Ishikawa (cell line): ENCODE data around the gene PTCD2.
A peak's percentile ranks its signal among the peaks of the same experiment; 100 is the strongest.

Experiments
- CEBPB ChIP-seq: IDR thresholded peaks from 2 replicates; pipeline ENCODE4 v1.6.1; 2012
- CREB1 ChIP-seq: IDR thresholded peaks from 2 replicates; pipeline ENCODE4 v1.6.1; 2012; ENCODE audit warnings: low read depth
- EGR1 ChIP-seq: IDR thresholded peaks from 2 replicates; pipeline ENCODE4 v1.6.1; 2012
- EP300 ChIP-seq: IDR thresholded peaks from 2 replicates; pipeline ENCODE4 v1.6.1; 2012; ENCODE audit warnings: borderline replicate concordance
- FOXM1 ChIP-seq: IDR thresholded peaks from 2 replicates; pipeline ENCODE4 v1.6.1; 2012; ENCODE audit warnings: low read depth, borderline replicate concordance
- NFIC ChIP-seq: IDR thresholded peaks from 2 replicates; pipeline ENCODE4 v1.6.1; 2012
- RAD21 ChIP-seq: IDR thresholded peaks from 2 replicates; pipeline ENCODE4 v1.6.1; 2012; ENCODE audit warnings: low read depth
- TAF1 ChIP-seq: IDR thresholded peaks from 2 replicates; pipeline ENCODE4 v1.6.1; 2012; ENCODE audit warnings: low read depth, mild to moderate bottlenecking
- TCF12 ChIP-seq: IDR thresholded peaks from 2 replicates; pipeline ENCODE4 v1.6.1; 2012; ENCODE audit warnings: low read depth
- TEAD4 ChIP-seq: IDR thresholded peaks from 2 replicates; pipeline ENCODE4 v1.6.1; 2012
- YY1 ChIP-seq: IDR thresholded peaks from 2 replicates; pipeline ENCODE4 v1.6.1; 2012; ENCODE audit warnings: low read depth
- ZBTB7A ChIP-seq: IDR thresholded peaks from 2 replicates; pipeline ENCODE4 v1.6.1; 2012; ENCODE audit warnings: low read depth
- TF ChIP-seq, protein P1 (sequence below): IDR thresholded peaks from 2 replicates; pipeline ENCODE4 v1.6.1; 2012
- TF ChIP-seq, protein P2 (sequence below): IDR thresholded peaks from 2 replicates; pipeline ENCODE4 v1.6.1; 2012
- TF ChIP-seq, protein P3 (sequence below): IDR thresholded peaks from 2 replicates; pipeline ENCODE4 v1.6.1; 2012; ENCODE audit warnings: low read depth, mild to moderate bottlenecking

PTCD2 gene

DNA sequence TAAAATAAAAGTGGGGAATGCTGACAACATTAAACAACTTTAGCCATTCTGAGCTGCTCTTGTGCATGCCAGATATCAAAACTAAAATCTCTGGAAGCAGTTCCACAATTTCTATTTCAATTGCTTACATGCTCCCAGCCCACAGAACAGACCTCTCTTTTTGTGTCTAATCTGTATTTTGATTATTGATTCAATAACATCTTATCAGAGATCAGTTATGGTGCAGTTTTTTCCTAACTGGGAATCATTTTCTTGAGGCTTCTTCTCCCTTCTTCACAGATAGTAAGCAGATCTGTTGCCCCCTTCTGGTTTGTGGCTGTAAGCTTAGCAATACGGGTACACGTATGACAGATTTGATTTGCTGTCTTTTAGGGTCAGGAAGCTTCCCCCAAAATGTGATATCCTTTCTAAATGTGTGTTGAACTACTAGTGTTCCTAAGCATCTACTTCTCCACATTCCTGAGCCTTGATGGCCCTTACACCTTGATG, 39.5 kb upstream of the PTCD2 start:
- TF ChIP-seq ZBTB7A: no peak
- peak; percentile 15; the same call in 1 of the 2 replicates for TF ChIP-seq RAD21

DNA sequence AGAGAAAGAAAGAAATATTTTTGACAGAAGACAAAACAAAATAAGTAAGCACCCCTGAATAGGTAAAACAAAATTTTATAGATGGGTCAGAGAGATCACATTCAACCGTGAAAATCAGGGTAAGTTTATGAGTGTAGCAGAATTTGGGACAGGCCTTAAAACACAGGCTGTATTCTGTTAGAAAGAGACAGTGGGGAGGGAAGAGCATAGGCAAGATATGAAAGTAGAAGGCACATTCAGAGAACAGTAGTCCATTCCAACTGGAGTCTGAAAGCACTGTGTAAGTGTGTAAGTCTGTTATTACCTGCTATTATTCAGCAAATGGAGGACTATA, 38.8 kb upstream of the PTCD2 start:
- TF ChIP-seq, protein P1, sequence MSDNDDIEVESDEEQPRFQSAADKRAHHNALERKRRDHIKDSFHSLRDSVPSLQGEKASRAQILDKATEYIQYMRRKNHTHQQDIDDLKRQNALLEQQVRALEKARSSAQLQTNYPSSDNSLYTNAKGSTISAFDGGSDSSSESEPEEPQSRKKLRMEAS: no peak
- TF ChIP-seq EP300 (no peak), CEBPB (no peak), EGR1 (no peak), RAD21 (no peak), TEAD4 (no peak), ZBTB7A (no peak), TAF1 (no peak), TCF12 (no peak), CREB1 (no peak), FOXM1 (no peak), YY1 (no peak), NFIC (no peak)
- TF ChIP-seq, protein P2, sequence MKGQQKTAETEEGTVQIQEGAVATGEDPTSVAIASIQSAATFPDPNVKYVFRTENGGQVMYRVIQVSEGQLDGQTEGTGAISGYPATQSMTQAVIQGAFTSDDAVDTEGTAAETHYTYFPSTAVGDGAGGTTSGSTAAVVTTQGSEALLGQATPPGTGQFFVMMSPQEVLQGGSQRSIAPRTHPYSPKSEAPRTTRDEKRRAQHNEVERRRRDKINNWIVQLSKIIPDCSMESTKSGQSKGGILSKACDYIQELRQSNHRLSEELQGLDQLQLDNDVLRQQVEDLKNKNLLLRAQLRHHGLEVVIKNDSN: no peak
- TF ChIP-seq, protein P3, sequence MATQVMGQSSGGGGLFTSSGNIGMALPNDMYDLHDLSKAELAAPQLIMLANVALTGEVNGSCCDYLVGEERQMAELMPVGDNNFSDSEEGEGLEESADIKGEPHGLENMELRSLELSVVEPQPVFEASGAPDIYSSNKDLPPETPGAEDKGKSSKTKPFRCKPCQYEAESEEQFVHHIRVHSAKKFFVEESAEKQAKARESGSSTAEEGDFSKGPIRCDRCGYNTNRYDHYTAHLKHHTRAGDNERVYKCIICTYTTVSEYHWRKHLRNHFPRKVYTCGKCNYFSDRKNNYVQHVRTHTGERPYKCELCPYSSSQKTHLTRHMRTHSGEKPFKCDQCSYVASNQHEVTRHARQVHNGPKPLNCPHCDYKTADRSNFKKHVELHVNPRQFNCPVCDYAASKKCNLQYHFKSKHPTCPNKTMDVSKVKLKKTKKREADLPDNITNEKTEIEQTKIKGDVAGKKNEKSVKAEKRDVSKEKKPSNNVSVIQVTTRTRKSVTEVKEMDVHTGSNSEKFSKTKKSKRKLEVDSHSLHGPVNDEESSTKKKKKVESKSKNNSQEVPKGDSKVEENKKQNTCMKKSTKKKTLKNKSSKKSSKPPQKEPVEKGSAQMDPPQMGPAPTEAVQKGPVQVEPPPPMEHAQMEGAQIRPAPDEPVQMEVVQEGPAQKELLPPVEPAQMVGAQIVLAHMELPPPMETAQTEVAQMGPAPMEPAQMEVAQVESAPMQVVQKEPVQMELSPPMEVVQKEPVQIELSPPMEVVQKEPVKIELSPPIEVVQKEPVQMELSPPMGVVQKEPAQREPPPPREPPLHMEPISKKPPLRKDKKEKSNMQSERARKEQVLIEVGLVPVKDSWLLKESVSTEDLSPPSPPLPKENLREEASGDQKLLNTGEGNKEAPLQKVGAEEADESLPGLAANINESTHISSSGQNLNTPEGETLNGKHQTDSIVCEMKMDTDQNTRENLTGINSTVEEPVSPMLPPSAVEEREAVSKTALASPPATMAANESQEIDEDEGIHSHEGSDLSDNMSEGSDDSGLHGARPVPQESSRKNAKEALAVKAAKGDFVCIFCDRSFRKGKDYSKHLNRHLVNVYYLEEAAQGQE: no peak

DNA sequence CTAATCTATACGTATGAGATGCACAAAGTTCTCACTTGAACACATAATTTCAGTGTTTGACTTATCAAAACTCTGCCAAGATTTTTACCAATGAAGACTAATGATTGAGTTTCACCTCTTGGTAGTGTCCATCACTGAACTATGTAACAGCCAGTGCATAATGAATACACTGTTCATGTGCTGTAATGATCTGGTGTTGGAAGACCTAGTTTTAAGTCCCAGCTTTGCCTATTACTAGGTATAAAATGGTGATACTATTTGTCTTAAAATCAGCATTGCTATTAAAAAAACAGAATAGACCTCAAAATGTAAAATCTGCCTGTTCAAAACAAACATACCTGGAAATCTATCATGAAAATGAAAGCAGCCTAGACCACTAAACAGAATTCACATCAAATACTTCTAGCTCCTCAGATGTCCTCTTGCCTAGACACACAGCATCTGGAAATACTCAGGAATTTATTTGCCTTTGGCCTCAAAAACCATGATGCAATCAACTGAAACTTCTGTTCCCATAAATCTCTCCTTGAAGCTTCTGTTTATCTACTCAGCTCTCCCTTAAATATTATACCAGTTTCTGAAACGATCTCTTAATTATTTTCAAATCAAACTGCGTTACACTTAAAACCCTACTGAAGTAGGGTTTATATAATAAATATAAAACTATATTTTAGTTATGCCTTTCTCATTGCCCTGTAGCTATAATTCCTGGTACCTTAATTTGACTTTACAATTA, 38.2 kb upstream of the PTCD2 start:
- TF ChIP-seq CREB1 (no peak), NFIC (no peak), CEBPB (peak; percentile 57), TEAD4 (no peak), RAD21 (no peak)
- TF ChIP-seq, protein P3: no peak

DNA sequence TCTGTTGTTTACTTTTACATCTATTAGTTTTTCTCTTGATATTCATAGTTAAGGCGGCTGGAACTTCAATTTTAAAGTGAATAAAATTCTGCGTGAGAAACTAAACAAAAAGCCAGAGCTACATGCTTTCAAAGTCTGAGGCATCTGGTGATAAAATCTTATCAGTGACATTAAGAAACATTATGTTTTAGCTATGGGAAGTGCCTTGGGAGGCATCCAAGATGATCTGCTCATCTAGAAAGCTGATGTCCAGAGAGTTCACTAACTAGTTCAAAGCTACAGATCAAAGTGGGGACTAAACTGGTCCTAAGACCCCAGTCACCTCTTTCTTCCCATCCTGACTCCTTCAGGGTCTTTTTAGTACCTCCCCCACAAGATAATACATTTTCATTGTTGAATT, 37.3 kb upstream of the PTCD2 start:
- TF ChIP-seq TCF12 (no peak), TAF1 (no peak), YY1 (no peak), ZBTB7A (no peak), EGR1 (no peak), CEBPB (no peak), CREB1 (no peak), TEAD4 (no peak), NFIC (no peak), EP300 (no peak), RAD21 (no peak), FOXM1 (no peak)
- TF ChIP-seq, protein P2: no peak
- TF ChIP-seq, protein P1: no peak
- TF ChIP-seq, protein P3: no peak
